Esophagus muscularis mucosa (tissue), 4 donors: ENCODE data around the gene RGS16. TPM values are rescaled to one million over a fixed set of nuclear protein-coding genes. Genes with fewer than 3 reads are reported as not detected.

Source experiments
- DNase-seq: peaks from one replicate; pipeline ENCODE4 v3.0.0-alpha.2; 2017; ENCODE audit errors: extremely low spot score
- H3K27ac ChIP-seq, 4 donors: fragments of 200-600 bp; sonication (generic); replicated peaks in 1 of 4; 1 replicate in 3 of 4; 2 replicates in 1 of 4; pipeline ENCODE4 v1.5.1; 2016 to 2019; ENCODE audit warnings: mild to moderate bottlenecking in 1 of 4
- H3K27me3 ChIP-seq, 4 donors: fragments of 200-600 bp; sonication (generic); one replicate each; pipeline versions ENCODE4 v1.5.1 to v1.6.0; 2016 to 2019
- H3K36me3 ChIP-seq, 4 donors: fragments of 200-600 bp; sonication (generic); one replicate each; pipeline ENCODE4 v1.5.1; 2016 to 2019
- H3K4me1 ChIP-seq, 4 donors: fragments of 200-600 bp; sonication (generic); one replicate each; pipeline ENCODE4 v1.5.1; 2016 to 2019
- H3K4me3 ChIP-seq, 4 donors: fragments of 200-600 bp; sonication (generic); 1 replicate in 2 of 4; 2 replicates in 2 of 4; pipeline ENCODE4 v1.5.1; 2016 to 2019; ENCODE audit warnings: mild to moderate bottlenecking in 4 of 4, moderate library complexity in 1 of 4
- H3K9me3 ChIP-seq, 4 donors: fragments of 200-600 bp; sonication (generic); 1 replicate in 3 of 4; 2 replicates in 1 of 4; pipeline ENCODE4 v1.5.1; 2016 to 2019
- CTCF ChIP-seq, 3 experiments: fragments of 200-600 bp in 2 of 3; fragments of 450-650 bp in 1 of 3; sonication (generic) in 2 of 3; IDR thresholded peaks; one replicate each; pipeline ENCODE4 v1.5.1; 2017 to 2019; ENCODE audit warnings: antibody characterized with exemption in 3 of 3, mild to moderate bottlenecking in 2 of 3, moderate library complexity in 1 of 3
- EP300 ChIP-seq: sonication (generic); formaldehyde crosslinking; IDR thresholded peaks from one replicate; pipeline ENCODE4 v1.6.1; 2017; ENCODE audit warnings: antibody characterized with exemption
- POLR2A ChIP-seq: fragments of 450-650 bp; IDR thresholded peaks from one replicate; pipeline ENCODE4 v1.6.1; 2017; ENCODE audit warnings: antibody characterized with exemption, moderate library complexity, mild to moderate bottlenecking, low read depth
- POLR2AphosphoS5 ChIP-seq, 2 donors: sonication (generic); formaldehyde crosslinking; IDR thresholded peaks; one replicate each; pipeline ENCODE4 v1.6.1; 2017; ENCODE audit warnings: antibody characterized with exemption in 2 of 2
- WGBS: methylation state at CpG from one replicate; pipeline ENCODE4 v1.1.5; 2018; 5-methylcytosine and 5-hydroxymethylcytosine counted together
- intact Hi-C: fragments of 100-400 bp; cut with DNase I; formaldehyde crosslinking; loops from one replicate; pipeline ENCODE4 v1.15.1; 2023
- total RNA-seq, 4 donors: library from RNA; depleted of rRNA; stranded (reverse); fragments of >200 nt; gene quantifications; one replicate each; pipeline versions ENCODE4 v1.1.0 to v1.2.1, GENCODE V29; 2016

The RGS16 gene
- total RNA-seq, 4 donors from 2014 or later = 0.83 to 19.7 (median 2.2) TPM

- no peak for TF ChIP-seq POLR2AphosphoS5 (IDR thresholded peaks at IDR 0.05)
- TF ChIP-seq EP300 = no peak
- TF ChIP-seq CTCF (IDR thresholded peaks at IDR 0.05) = no peak
- no peak for TF ChIP-seq POLR2A
- Histone ChIP-seq H3K36me3 (peaks cover 0 to 21% (median 6%) of the 10 kb centered on the region in 4 donors), H3K27me3 (no peaks in the 10 kb centered on the region), H3K27ac (no peak overlapping the region), H3K4me3 (no peak overlapping the region), H3K4me1 (peaks cover 16 to 38% (median 34%) of the 10 kb centered on the region in 4 donors), H3K9me3 (no peaks in the 10 kb centered on the region)
- intact Hi-C loops = loop anchor here (5.0 kb wide), 1 partner anchor 511 kb away; no protein-coding TSS in a partner anchor
- 77% methylated on average over 5 of the region's 5 CpGs for WGBS
- DNase-seq = no peak
Measured at GRCh38 chr1:182598296-182598695, 5.9 kb downstream of the RGS16 start.

- 91% methylated on average over 6 of the region's 6 CpGs for WGBS
- H3K36me3 ChIP-seq = peaks cover 0 to 21% (median 6%) of the 10 kb centered on the region in 4 donors
- H3K27ac ChIP-seq = no peak overlapping the region
- no peak overlapping the region for H3K4me3 ChIP-seq
- DNase-seq = no peak
- no peaks in the 10 kb centered on the region for H3K9me3 ChIP-seq
- H3K27me3 ChIP-seq = no peaks in the 10 kb centered on the region
- intact Hi-C loops = loop anchor here (5.0 kb wide), 1 partner anchor 510 kb away; no protein-coding TSS in a partner anchor
- peaks cover 15 to 26% (median 24%) of the 10 kb centered on the region in 4 donors for H3K4me1 ChIP-seq
- TF ChIP-seq POLR2A (no peak), EP300 (no peak), POLR2AphosphoS5 (IDR thresholded peaks at IDR 0.05) (no peak), CTCF (IDR thresholded peaks at IDR 0.05) (no peak)
Measured at GRCh38 chr1:182596934-182597333, 7.3 kb downstream of the RGS16 start.

- H3K27ac ChIP-seq = peak overlapping the region in 1 of 4 donors; percentile 4
- no peaks in the 10 kb centered on the region for H3K27me3 ChIP-seq
- H3K4me1 ChIP-seq = peaks cover 5 to 15% (median 12%) of the 10 kb centered on the region in 4 donors
- no peak overlapping the region for H3K4me3 ChIP-seq
- TF ChIP-seq POLR2A (no peak), CTCF (IDR thresholded peaks at IDR 0.05) (peak; percentile 84 to 89 (median 86)), EP300 (no peak), POLR2AphosphoS5 (IDR thresholded peaks at IDR 0.05) (peak in 1 of 2 donors; percentile 44)
- no peaks in the 10 kb centered on the region for H3K9me3 ChIP-seq
- H3K36me3 ChIP-seq = peaks cover 0 to 21% (median 4%) of the 10 kb centered on the region in 4 donors
- 41% methylated on average over 4 of the region's 4 CpGs for WGBS
- intact Hi-C loops = loop anchor here (5.0 kb wide), 1 partner anchor 508 kb away; no protein-coding TSS in a partner anchor
- no peak for DNase-seq
Measured at GRCh38 chr1:182595641-182596240, 8.4 kb downstream of the RGS16 start.

- TF ChIP-seq POLR2AphosphoS5 (IDR thresholded peaks at IDR 0.05) = no peak
- no peak for TF ChIP-seq POLR2A
- no peak for TF ChIP-seq CTCF (IDR thresholded peaks at IDR 0.05)
- no peak for TF ChIP-seq EP300
- 92% methylated on average over 5 of the region's 5 CpGs for WGBS
- Histone ChIP-seq H3K27ac (peak overlapping the region in 1 of 4 donors; percentile 93), H3K4me3 (no peak overlapping the region), H3K27me3 (no peaks in the 10 kb centered on the region), H3K4me1 (peaks cover 4 to 22% (median 18%) of the 10 kb centered on the region in 4 donors), H3K9me3 (no peaks in the 10 kb centered on the region), H3K36me3 (peaks cover 0 to 9% (median 3%) of the 10 kb centered on the region in 4 donors)
- intact Hi-C loops = loop anchor here (10.0 kb wide), 1 partner anchor 135 kb away; the partner anchor contains the start of gene RGSL1
- no peak for DNase-seq
Measured at GRCh38 chr1:182589931-182590330, 14.3 kb downstream of the RGS16 start.
